Liver (tissue), 3 donors: ENCODE results near the gene AGBL4.

Experiments used
- EGR1 ChIP-seq, 2 donors: IDR thresholded peaks; 2 replicates each; pipeline ENCODE4 v1.6.1; 2016 to 2018; ENCODE audit warnings: antibody characterized with exemption in 2 of 2, low read depth in 2 of 2
- FOXA2 ChIP-seq: IDR thresholded peaks from 2 replicates; pipeline ENCODE4 v1.6.1; 2016; ENCODE audit warnings: antibody characterized with exemption
- GABPA ChIP-seq, 2 donors: IDR thresholded peaks in 1 of 2; conservative IDR thresholded peaks in 1 of 2; 2 replicates each; pipeline ENCODE4 v1.6.1; 2016; ENCODE audit warnings: antibody characterized with exemption in 2 of 2, mild to moderate bottlenecking in 1 of 2, moderate library complexity in 1 of 2
- JUND ChIP-seq, 2 donors: IDR thresholded peaks; 2 replicates each; pipeline ENCODE4 v1.6.1; 2016; ENCODE audit warnings: antibody characterized with exemption in 2 of 2
- RAD21 ChIP-seq, 2 donors: IDR thresholded peaks; 2 replicates each; pipeline ENCODE4 v1.6.1; 2016; ENCODE audit warnings: antibody characterized with exemption in 2 of 2, mild to moderate bottlenecking in 2 of 2
- REST ChIP-seq: IDR thresholded peaks from 2 replicates; pipeline ENCODE4 v1.6.1; 2016; ENCODE audit warnings: antibody characterized with exemption, mild to moderate bottlenecking
- SP1 ChIP-seq: IDR thresholded peaks from 2 replicates; pipeline ENCODE4 v1.6.1; 2018; ENCODE audit warnings: antibody characterized with exemption, mild to moderate bottlenecking
- TAF1 ChIP-seq: conservative IDR thresholded peaks from 2 replicates; pipeline ENCODE4 v1.6.1; 2016; ENCODE audit warnings: antibody characterized with exemption, mild to moderate bottlenecking
- YY1 ChIP-seq: IDR thresholded peaks from 2 replicates; pipeline ENCODE4 v1.6.1; 2016; ENCODE audit warnings: antibody characterized with exemption, mild to moderate bottlenecking
- TF ChIP-seq, protein P1 (sequence below): IDR thresholded peaks from 2 replicates; pipeline ENCODE4 v1.6.1; 2016; ENCODE audit warnings: antibody characterized with exemption
- TF ChIP-seq, protein P2 (sequence below): fragments of 150-350 bp; IDR thresholded peaks from 2 replicates; pipeline ENCODE4 v1.5.1; 2017; ENCODE audit warnings: improper control_type of control experiment, low read depth, low read length; ENCODE audit not compliant: missing input control
- TF ChIP-seq, protein P3 (sequence below): IDR thresholded peaks from 2 replicates; pipeline ENCODE4 v1.6.1; 2016; ENCODE audit warnings: antibody characterized with exemption
- TF ChIP-seq, protein P4 (sequence below): IDR thresholded peaks from 2 replicates; pipeline ENCODE4 v1.6.1; 2016; ENCODE audit warnings: antibody characterized with exemption
- donor health status: healthy.
- donor health status: healthy.

- TF ChIP-seq, protein P1, sequence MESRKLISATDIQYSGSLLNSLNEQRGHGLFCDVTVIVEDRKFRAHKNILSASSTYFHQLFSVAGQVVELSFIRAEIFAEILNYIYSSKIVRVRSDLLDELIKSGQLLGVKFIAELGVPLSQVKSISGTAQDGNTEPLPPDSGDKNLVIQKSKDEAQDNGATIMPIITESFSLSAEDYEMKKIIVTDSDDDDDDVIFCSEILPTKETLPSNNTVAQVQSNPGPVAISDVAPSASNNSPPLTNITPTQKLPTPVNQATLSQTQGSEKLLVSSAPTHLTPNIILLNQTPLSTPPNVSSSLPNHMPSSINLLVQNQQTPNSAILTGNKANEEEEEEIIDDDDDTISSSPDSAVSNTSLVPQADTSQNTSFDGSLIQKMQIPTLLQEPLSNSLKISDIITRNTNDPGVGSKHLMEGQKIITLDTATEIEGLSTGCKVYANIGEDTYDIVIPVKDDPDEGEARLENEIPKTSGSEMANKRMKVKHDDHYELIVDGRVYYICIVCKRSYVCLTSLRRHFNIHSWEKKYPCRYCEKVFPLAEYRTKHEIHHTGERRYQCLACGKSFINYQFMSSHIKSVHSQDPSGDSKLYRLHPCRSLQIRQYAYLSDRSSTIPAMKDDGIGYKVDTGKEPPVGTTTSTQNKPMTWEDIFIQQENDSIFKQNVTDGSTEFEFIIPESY = no peak
- TF ChIP-seq RAD21 (IDR thresholded peaks at IDR 0.05) = no peak
- TF ChIP-seq, protein P2, sequence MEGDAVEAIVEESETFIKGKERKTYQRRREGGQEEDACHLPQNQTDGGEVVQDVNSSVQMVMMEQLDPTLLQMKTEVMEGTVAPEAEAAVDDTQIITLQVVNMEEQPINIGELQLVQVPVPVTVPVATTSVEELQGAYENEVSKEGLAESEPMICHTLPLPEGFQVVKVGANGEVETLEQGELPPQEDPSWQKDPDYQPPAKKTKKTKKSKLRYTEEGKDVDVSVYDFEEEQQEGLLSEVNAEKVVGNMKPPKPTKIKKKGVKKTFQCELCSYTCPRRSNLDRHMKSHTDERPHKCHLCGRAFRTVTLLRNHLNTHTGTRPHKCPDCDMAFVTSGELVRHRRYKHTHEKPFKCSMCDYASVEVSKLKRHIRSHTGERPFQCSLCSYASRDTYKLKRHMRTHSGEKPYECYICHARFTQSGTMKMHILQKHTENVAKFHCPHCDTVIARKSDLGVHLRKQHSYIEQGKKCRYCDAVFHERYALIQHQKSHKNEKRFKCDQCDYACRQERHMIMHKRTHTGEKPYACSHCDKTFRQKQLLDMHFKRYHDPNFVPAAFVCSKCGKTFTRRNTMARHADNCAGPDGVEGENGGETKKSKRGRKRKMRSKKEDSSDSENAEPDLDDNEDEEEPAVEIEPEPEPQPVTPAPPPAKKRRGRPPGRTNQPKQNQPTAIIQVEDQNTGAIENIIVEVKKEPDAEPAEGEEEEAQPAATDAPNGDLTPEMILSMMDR = no peak
- TF ChIP-seq GABPA (IDR thresholded peaks at IDR 0.05 in 1 of 2, conservative IDR thresholded peaks at IDR 0.05 in 1 of 2) = no peak
- TF ChIP-seq, protein P3, sequence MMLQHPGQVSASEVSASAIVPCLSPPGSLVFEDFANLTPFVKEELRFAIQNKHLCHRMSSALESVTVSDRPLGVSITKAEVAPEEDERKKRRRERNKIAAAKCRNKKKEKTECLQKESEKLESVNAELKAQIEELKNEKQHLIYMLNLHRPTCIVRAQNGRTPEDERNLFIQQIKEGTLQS = no peak
- no peak for TF ChIP-seq JUND (IDR thresholded peaks at IDR 0.05)
- TF ChIP-seq, protein P4, sequence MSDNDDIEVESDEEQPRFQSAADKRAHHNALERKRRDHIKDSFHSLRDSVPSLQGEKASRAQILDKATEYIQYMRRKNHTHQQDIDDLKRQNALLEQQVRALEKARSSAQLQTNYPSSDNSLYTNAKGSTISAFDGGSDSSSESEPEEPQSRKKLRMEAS = no peak
- TF ChIP-seq SP1 = no peak
- no peak for TF ChIP-seq EGR1 (IDR thresholded peaks at IDR 0.05; ENCODE audit: low read depth in 2 of 2)
- no peak for TF ChIP-seq TAF1
- no peak for TF ChIP-seq YY1
- no peak for TF ChIP-seq REST
- no peak for TF ChIP-seq FOXA2
These were observed 467.0 kb downstream of the AGBL4 start for GRCh38 chr1:49556676-49557234.
